ENCODE data around the gene GNB5.

GNB5 gene

DNA sequence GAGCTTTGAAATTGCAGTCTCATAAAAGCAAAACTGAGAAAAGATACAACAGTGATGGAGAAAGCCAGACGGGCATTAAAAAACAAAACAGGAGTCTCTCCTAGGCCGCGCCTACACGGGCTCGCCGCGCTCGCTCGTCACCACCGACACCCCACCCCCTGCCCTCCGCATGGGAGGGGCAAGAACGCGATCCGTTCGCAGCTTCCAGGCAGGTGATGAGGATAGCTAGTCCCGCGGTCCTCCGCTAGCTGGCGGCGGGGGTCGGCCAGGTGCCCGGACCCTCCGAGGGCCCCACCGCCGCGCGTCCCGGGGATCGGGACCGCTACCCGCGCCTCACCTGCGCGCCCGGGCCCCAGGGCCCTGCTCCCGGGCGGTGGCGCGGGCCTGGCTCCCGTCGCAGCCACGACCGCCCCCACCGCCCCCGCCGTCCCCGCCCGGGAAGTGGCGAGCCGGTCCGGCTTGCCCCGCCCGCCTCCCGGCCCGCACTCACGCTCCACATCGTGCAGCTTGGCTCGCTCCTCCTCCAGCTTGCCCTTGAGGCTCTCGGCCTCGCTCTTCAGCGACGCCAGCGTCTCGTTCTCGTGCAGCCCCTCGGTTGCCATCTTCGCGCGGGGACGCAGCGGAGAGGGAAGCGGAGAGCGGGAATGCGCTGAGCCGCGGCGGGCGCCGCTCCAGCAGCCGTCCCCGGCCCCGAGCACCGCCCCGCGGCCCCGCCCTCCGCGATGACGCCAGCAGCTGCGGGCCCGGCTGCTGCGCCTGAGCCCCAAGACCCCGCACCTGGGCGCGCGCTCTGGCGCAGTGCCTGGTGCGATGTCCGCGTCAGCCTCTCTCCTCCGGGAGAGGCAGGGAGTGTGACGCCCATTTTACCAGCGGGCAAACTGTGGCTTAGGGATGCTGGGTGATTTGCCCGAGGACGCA lies 11.7 kb downstream of the GNB5 start:
- Histone ChIP-seq H3F3A (ENCODE audit: control insufficient read depth, insufficient read depth) (peaks cover 14% of the 10 kb centered on the region), H3K9me2 (replicated peaks; ENCODE audit: control insufficient read depth, low read length) (no peaks in the 10 kb centered on the region), H3K27ac (ENCODE audit: low read depth, low read length) (peak overlapping the region; percentile 87), H3K79me2 (ENCODE audit: control insufficient read depth, low read length) (peaks cover 49% of the 10 kb centered on the region), H3K9me3 (ENCODE audit: control insufficient read depth, insufficient read depth, low read length) (no peaks in the 10 kb centered on the region), H3K4me1 (ENCODE audit: control insufficient read depth, low read length) (peaks cover 65% of the 10 kb centered on the region), H4K20me1 (ENCODE audit: control insufficient read depth, insufficient read depth, low read depth, low read length) (peaks cover 15% of the 10 kb centered on the region; the same call in 1 of the 2 replicates), H3K4me2 (ENCODE audit: low read length) (peak overlapping the region; percentile 94), H3K4me3 (ENCODE audit: low read length) (peak overlapping the region; percentile 85), H3K36me3 (ENCODE audit: control insufficient read depth, low read length) (peaks cover 15% of the 10 kb centered on the region), H3K27me3 (ENCODE audit: control insufficient read depth, low read length) (no peaks in the 10 kb centered on the region)
- TF ChIP-seq, protein P1, sequence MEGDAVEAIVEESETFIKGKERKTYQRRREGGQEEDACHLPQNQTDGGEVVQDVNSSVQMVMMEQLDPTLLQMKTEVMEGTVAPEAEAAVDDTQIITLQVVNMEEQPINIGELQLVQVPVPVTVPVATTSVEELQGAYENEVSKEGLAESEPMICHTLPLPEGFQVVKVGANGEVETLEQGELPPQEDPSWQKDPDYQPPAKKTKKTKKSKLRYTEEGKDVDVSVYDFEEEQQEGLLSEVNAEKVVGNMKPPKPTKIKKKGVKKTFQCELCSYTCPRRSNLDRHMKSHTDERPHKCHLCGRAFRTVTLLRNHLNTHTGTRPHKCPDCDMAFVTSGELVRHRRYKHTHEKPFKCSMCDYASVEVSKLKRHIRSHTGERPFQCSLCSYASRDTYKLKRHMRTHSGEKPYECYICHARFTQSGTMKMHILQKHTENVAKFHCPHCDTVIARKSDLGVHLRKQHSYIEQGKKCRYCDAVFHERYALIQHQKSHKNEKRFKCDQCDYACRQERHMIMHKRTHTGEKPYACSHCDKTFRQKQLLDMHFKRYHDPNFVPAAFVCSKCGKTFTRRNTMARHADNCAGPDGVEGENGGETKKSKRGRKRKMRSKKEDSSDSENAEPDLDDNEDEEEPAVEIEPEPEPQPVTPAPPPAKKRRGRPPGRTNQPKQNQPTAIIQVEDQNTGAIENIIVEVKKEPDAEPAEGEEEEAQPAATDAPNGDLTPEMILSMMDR (IDR thresholded peaks at IDR 0.05; ENCODE audit: low read depth, low read length, poor library complexity, severe bottlenecking) = no peak
- TF ChIP-seq EZH2phosphoT487 (IDR thresholded peaks at IDR 0.05; ENCODE audit: borderline replicate concordance, low read length) = no peak

DNA sequence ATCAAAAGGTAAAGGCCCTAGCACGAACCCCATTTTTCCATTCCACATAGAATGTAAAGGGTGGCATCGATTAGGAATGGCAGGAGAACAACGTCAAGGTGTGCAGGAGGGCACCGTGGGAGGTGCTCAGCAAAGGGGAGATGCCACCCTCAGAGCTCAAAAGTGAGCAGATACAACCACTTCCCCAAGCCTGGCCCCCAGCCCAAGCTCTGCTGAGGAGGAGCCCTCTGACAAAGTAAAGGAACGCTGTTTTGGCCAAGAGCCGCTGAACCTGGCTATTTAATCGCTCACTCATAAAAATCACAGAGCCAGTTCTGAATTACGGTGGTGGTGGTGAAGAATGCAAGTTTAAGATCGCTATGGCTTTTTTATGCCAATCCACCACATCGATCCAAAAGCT lies 12.4 kb downstream of the GNB5 start:
- peaks cover 15% of the 10 kb centered on the region; the same call in 1 of the 2 replicates for H4K20me1 ChIP-seq (ENCODE audit: control insufficient read depth, insufficient read depth, low read depth, low read length)
- peaks cover 63% of the 10 kb centered on the region for H3K4me1 ChIP-seq (ENCODE audit: control insufficient read depth, low read length)
- H3K9me2 ChIP-seq (replicated peaks; ENCODE audit: control insufficient read depth, low read length) = no peaks in the 10 kb centered on the region
- H3K4me2 ChIP-seq (ENCODE audit: low read length) = peak overlapping the region; percentile 94
- H3F3A ChIP-seq (ENCODE audit: control insufficient read depth, insufficient read depth) = peaks cover 14% of the 10 kb centered on the region
- peaks cover 17% of the 10 kb centered on the region for H3K36me3 ChIP-seq (ENCODE audit: control insufficient read depth, low read length)
- peak overlapping the region; percentile 87 for H3K27ac ChIP-seq (ENCODE audit: low read depth, low read length)
- H3K27me3 ChIP-seq (ENCODE audit: control insufficient read depth, low read length) = no peaks in the 10 kb centered on the region
- TF ChIP-seq EZH2phosphoT487 (IDR thresholded peaks at IDR 0.05; ENCODE audit: borderline replicate concordance, low read length) = no peak
- TF ChIP-seq, protein P1 (IDR thresholded peaks at IDR 0.05; ENCODE audit: low read depth, low read length, poor library complexity, severe bottlenecking) = no peak
- peak overlapping the region; percentile 85 for H3K4me3 ChIP-seq (ENCODE audit: low read length)
- no peaks in the 10 kb centered on the region for H3K9me3 ChIP-seq (ENCODE audit: control insufficient read depth, insufficient read depth, low read length)
- H3K79me2 ChIP-seq (ENCODE audit: control insufficient read depth, low read length) = peaks cover 56% of the 10 kb centered on the region

DNA sequence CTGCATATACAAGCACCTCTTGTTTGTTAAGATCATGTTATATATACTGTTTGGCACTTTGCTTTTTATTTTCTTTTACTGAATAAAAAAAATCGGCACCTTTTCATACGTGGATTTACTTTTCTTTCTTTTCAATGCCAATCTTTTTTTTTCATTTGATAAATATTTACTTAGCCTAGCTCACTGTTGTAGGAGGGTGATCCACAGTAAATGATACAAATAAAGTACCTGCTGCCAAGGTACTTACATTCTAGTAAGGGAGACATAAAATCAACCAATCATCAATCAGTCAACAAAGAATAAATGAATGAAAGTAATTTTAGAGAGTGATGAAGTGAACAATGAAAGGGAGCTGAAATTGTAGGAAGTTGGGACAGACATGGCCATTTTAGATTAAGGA lies 18.3 kb downstream of the GNB5 start:
- no peak overlapping the region for H3K27ac ChIP-seq (ENCODE audit: low read depth, low read length)
- H3K4me1 ChIP-seq (ENCODE audit: control insufficient read depth, low read length) = peaks cover 33% of the 10 kb centered on the region
- peaks cover 2% of the 10 kb centered on the region; the same call in 1 of the 2 replicates for H3F3A ChIP-seq (ENCODE audit: control insufficient read depth, insufficient read depth)
- H3K36me3 ChIP-seq (ENCODE audit: control insufficient read depth, low read length) = peaks cover 18% of the 10 kb centered on the region
- peaks cover 96% of the 10 kb centered on the region for H3K79me2 ChIP-seq (ENCODE audit: control insufficient read depth, low read length)
- H3K4me3 ChIP-seq (ENCODE audit: low read length) = no peak overlapping the region
- H3K4me2 ChIP-seq (ENCODE audit: low read length) = no peak overlapping the region
- no peaks in the 10 kb centered on the region for H3K9me2 ChIP-seq (replicated peaks; ENCODE audit: control insufficient read depth, low read length)
- no peaks in the 10 kb centered on the region for H3K9me3 ChIP-seq (ENCODE audit: control insufficient read depth, insufficient read depth, low read length)
- H4K20me1 ChIP-seq (ENCODE audit: control insufficient read depth, insufficient read depth, low read depth, low read length) = peaks cover 8% of the 10 kb centered on the region; the same call in 1 of the 2 replicates
- TF ChIP-seq, protein P1 (IDR thresholded peaks at IDR 0.05; ENCODE audit: low read depth, low read length, poor library complexity, severe bottlenecking) = no peak
- no peak for TF ChIP-seq EZH2phosphoT487 (IDR thresholded peaks at IDR 0.05; ENCODE audit: borderline replicate concordance, low read length)
- no peaks in the 10 kb centered on the region for H3K27me3 ChIP-seq (ENCODE audit: control insufficient read depth, low read length)
